Adrenal gland (tissue), 5 donors: ENCODE results near the gene SPINK4.

ENCODE experiments used
- POLR2A ChIP-seq, 2 donors: fragments of 450-650 bp; IDR thresholded peaks; one replicate each; pipeline ENCODE4 v1.6.1; 2017; ENCODE audit warnings: antibody characterized with exemption in 2 of 2, mild to moderate bottlenecking in 2 of 2, moderate library complexity in 1 of 2
- TF ChIP-seq, protein P1 (sequence below), 6 experiments: fragments of 450-650 bp in 4 of 6; fragments of 200-600 bp in 2 of 6; sonication (generic) in 1 of 6; IDR thresholded peaks; 1 replicate in 5 of 6; 2 replicates in 1 of 6; pipeline versions ENCODE4 v1.5.1 to v1.8.0; 2016 to 2021; ENCODE audit warnings: antibody characterized with exemption in 6 of 6, mild to moderate bottlenecking in 2 of 6, moderate library complexity in 1 of 6
- donor health status: DM: no; HTN: no; CAD: no.

DNA sequence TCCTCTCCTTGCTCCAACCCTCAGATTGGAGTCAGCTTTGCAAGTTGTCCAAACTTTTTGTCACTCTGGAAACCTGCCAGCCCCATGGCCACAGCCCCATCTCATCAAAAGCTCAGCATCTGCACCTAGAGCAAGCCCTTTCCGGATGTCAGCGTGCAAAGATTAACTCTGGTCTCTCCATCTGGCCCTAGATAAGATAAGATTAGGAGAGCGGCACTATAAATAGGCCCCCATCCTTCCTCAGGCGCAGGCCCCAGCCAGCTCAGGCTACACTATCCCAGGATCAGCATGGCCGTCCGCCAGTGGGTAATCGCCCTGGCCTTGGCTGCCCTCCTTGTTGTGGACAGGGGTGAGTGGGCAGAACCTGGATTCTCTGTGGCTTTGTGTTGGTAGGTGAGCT is at the start of gene SPINK4:
- TF ChIP-seq, protein P1, sequence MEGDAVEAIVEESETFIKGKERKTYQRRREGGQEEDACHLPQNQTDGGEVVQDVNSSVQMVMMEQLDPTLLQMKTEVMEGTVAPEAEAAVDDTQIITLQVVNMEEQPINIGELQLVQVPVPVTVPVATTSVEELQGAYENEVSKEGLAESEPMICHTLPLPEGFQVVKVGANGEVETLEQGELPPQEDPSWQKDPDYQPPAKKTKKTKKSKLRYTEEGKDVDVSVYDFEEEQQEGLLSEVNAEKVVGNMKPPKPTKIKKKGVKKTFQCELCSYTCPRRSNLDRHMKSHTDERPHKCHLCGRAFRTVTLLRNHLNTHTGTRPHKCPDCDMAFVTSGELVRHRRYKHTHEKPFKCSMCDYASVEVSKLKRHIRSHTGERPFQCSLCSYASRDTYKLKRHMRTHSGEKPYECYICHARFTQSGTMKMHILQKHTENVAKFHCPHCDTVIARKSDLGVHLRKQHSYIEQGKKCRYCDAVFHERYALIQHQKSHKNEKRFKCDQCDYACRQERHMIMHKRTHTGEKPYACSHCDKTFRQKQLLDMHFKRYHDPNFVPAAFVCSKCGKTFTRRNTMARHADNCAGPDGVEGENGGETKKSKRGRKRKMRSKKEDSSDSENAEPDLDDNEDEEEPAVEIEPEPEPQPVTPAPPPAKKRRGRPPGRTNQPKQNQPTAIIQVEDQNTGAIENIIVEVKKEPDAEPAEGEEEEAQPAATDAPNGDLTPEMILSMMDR (IDR thresholded peaks at IDR 0.05) = no peak
- TF ChIP-seq POLR2A (IDR thresholded peaks at IDR 0.05) = peak in 1 of 2 donors; percentile 26
